Activated CD8-positive, alpha-beta T cell treated with anti-CD3 and anti-CD28 coated beads, Interleukin-2, amount 10 ng/mL, durations not matched to agents 7 days and 5 days (primary cell): Measurements from ENCODE around the gene NOL4L. TPM values are rescaled to one million over a fixed set of nuclear protein-coding genes. Genes with fewer than 3 reads are reported as not detected.
A peak's percentile ranks its signal among the peaks of the same experiment; 100 is the strongest.

Experiments
- ATAC-seq: fragments of 150-1000 bp; cut with Tn5 transposase; one replicate; pipeline ENCODE4 v1.10.0; 2021; ENCODE audit warnings: moderate library complexity
- CTCF ChIA-PET: fragments of 350-600 bp; sonication (Branson Sonifier 250); formaldehyde crosslinking; loops from one replicate; lab custom pipeline; 2021; ENCODE audit warnings: antibody characterized with exemption; lab: Charles Lee
- POLR2A ChIA-PET: fragments of 350-600 bp; sonication (Branson Sonifier 250); formaldehyde crosslinking; loops from one replicate; lab custom pipeline; 2021; ENCODE audit warnings: antibody characterized with exemption; lab: Charles Lee
- DNase-seq: peaks from one replicate; pipeline ENCODE4 v3.0.0-alpha.2; 2020
- H3K27ac Mint-ChIP-seq: one replicate; pipeline ENCODE4 v1.8.0; 2021; ENCODE audit warnings: mild to moderate bottlenecking, mixed read lengths
- H3K27me3 Mint-ChIP-seq: one replicate; pipeline ENCODE4 v1.8.0; 2021; ENCODE audit warnings: low read depth, mixed read lengths
- H3K36me3 Mint-ChIP-seq: one replicate; pipeline ENCODE4 v1.8.0; 2021; ENCODE audit warnings: low read depth, mixed read lengths
- H3K4me1 Mint-ChIP-seq: one replicate; pipeline ENCODE4 v1.8.0; 2021; ENCODE audit warnings: low read depth, mixed read lengths
- H3K4me3 Mint-ChIP-seq: one replicate; pipeline ENCODE4 v1.8.0; 2021; ENCODE audit warnings: mild to moderate bottlenecking, mixed read lengths
- H3K9me3 Mint-ChIP-seq: one replicate; pipeline ENCODE4 v1.8.0; 2022; ENCODE audit warnings: mixed read lengths; ENCODE audit not compliant: insufficient read depth
- total RNA-seq, 2 experiments: library from RNA; stranded (reverse); gene quantifications; one replicate each; pipeline ENCODE4 v1.2.3, GENCODE V29; 2021

Gene NOL4L
- total RNA-seq, 2 experiments from 2014 or later = 22.2 to 24.5 TPM

- ATAC-seq (no peak), DNase-seq (no peak)
- Mint-ChIP-seq H3K4me1 (peaks cover 26% of the 10 kb centered on the region), H3K4me3 (no peak overlapping the region), H3K27ac (no peak overlapping the region), H3K27me3 (no peaks in the 10 kb centered on the region), H3K9me3 (no peaks in the 10 kb centered on the region), H3K36me3 (peaks cover 43% of the 10 kb centered on the region)
- POLR2A ChIA-PET = no interaction called here
- CTCF ChIA-PET = interaction anchor here (1.7 kb wide), 1 partner anchor 42 kb away, joined by 5 read pairs; no protein-coding TSS in a partner anchor
Measured at GRCh38 chr20:32442630-32443373, 142.3 kb downstream of the NOL4L start.

- CTCF ChIA-PET = no interaction called here
- ATAC-seq = no peak
- no peaks in the 10 kb centered on the region for H3K9me3 Mint-ChIP-seq
- peaks cover 26% of the 10 kb centered on the region for H3K4me1 Mint-ChIP-seq
- H3K27me3 Mint-ChIP-seq = no peaks in the 10 kb centered on the region
- H3K36me3 Mint-ChIP-seq = peaks cover 41% of the 10 kb centered on the region
- POLR2A ChIA-PET = no interaction called here
- DNase-seq = no peak
- H3K27ac Mint-ChIP-seq = no peak overlapping the region
- H3K4me3 Mint-ChIP-seq = no peak overlapping the region
Measured at GRCh38 chr20:32441638-32442037, 143.5 kb downstream of the NOL4L start.

DNA sequence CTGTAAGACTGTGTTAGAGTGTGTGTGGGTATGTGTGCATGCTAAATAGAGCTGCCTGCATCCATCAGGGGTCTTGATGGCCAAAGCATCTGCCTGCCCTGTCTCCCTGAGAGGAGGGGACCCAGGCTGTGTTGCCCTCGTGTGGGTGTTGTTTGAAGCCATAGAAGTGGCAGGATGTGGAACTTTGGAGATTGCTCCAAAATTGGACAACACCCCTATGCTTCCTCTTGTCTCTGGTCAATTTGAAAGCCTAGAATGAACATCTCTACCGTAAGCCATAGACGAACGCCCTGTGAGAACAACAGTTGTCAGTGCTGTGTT, 144.4 kb downstream of the NOL4L start:
- ATAC-seq = no peak
- CTCF ChIA-PET = no interaction called here
- Mint-ChIP-seq H3K4me1 (peaks cover 26% of the 10 kb centered on the region), H3K27ac (peak overlapping the region; percentile 23), H3K36me3 (peaks cover 47% of the 10 kb centered on the region), H3K27me3 (no peaks in the 10 kb centered on the region), H3K9me3 (no peaks in the 10 kb centered on the region), H3K4me3 (no peak overlapping the region)
- no peak for DNase-seq
- POLR2A ChIA-PET = no interaction called here

- Mint-ChIP-seq H3K4me1 (peaks cover 22% of the 10 kb centered on the region), H3K4me3 (no peak overlapping the region), H3K27ac (no peak overlapping the region), H3K36me3 (peaks cover 48% of the 10 kb centered on the region), H3K27me3 (no peaks in the 10 kb centered on the region), H3K9me3 (no peaks in the 10 kb centered on the region)
- CTCF ChIA-PET = interaction anchor here (1.0 to 1.1 kb wide), 2 partner anchors 9 to 212 kb away, joined by 3 to 4 read pairs; no protein-coding TSS in a partner anchor
- ATAC-seq = no peak
- POLR2A ChIA-PET = no interaction called here
- no peak for DNase-seq
Measured at GRCh38 chr20:32440069-32440757, 144.9 kb downstream of the NOL4L start.

- Mint-ChIP-seq H3K36me3 (peaks cover 54% of the 10 kb centered on the region), H3K4me3 (no peak overlapping the region), H3K27me3 (no peaks in the 10 kb centered on the region), H3K27ac (peak overlapping the region; percentile 39), H3K9me3 (no peaks in the 10 kb centered on the region), H3K4me1 (peaks cover 22% of the 10 kb centered on the region)
- peak; percentile 35 for DNase-seq
- peak; percentile 42 for ATAC-seq
- ChIA-PET CTCF (interaction anchor here (0.7 to 1.1 kb wide), 4 partner anchors 10 to 213 kb away, joined by 3 to 4 read pairs (median 3); no protein-coding TSS in a partner anchor), POLR2A (no interaction called here)
Measured at GRCh38 chr20:32439132-32439829, 145.9 kb downstream of the NOL4L start.

- peaks cover 60% of the 10 kb centered on the region for H3K36me3 Mint-ChIP-seq
Measured at GRCh38 chr20:32438331-32438858, 146.7 kb downstream of the NOL4L start.

DNA sequence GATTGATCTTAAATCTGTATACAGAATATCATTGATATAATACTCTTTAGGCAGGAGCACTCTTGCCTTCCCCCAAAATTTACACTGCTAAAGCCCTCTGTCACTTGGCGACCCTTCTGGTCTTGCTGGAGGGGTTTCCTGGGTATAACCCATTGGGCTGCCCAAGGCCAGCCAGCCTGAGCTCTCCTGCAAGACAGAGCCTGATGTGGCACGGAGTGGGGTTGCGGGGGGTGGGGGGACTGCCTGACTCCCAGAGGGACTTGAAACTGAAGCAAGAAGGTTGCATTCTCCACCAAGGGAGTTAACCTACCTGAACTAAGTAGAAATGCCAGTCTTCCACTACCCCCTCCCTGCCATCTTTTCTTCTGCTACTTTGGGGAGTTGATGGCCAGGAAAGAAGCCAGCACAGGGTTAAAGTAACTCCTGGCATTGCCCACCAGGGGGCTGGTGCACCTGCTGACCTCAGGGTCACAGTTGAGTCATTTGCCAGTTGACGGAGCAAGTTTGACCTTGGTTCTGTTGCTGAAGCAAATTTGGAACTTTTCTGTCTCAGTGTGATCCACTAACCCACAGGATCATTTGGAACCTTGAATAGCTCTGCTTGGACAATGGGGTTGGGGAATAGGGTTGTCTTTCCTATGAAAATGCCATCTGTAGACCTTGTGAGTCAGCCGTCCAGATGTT, 147.6 kb downstream of the NOL4L start:
- POLR2A ChIA-PET = interaction anchor here (0.6 to 1.0 kb wide), 4 partner anchors 11 to 74 kb away, joined by 3 to 4 read pairs (median 3); no protein-coding TSS in a partner anchor
- Mint-ChIP-seq H3K36me3 (peaks cover 69% of the 10 kb centered on the region), H3K27ac (no peak overlapping the region), H3K4me1 (peaks cover 17% of the 10 kb centered on the region), H3K4me3 (no peak overlapping the region), H3K9me3 (no peaks in the 10 kb centered on the region), H3K27me3 (no peaks in the 10 kb centered on the region)
- DNase-seq (no peak), ATAC-seq (no peak)
- CTCF ChIA-PET = no interaction called here

More at GRCh38 chr20:32438331-32438858, 146.7 kb downstream of the NOL4L start:
- ATAC-seq = no peak
- peaks cover 17% of the 10 kb centered on the region for H3K4me1 Mint-ChIP-seq
- no peak overlapping the region for H3K4me3 Mint-ChIP-seq
- CTCF ChIA-PET = no interaction called here
- no peak overlapping the region for H3K27ac Mint-ChIP-seq
- H3K27me3 Mint-ChIP-seq = no peaks in the 10 kb centered on the region
- no peak for DNase-seq
- no peaks in the 10 kb centered on the region for H3K9me3 Mint-ChIP-seq
- POLR2A ChIA-PET = interaction anchor here (1.0 kb wide), 1 partner anchor 11 kb away, joined by 3 read pairs; no protein-coding TSS in a partner anchor

DNA sequence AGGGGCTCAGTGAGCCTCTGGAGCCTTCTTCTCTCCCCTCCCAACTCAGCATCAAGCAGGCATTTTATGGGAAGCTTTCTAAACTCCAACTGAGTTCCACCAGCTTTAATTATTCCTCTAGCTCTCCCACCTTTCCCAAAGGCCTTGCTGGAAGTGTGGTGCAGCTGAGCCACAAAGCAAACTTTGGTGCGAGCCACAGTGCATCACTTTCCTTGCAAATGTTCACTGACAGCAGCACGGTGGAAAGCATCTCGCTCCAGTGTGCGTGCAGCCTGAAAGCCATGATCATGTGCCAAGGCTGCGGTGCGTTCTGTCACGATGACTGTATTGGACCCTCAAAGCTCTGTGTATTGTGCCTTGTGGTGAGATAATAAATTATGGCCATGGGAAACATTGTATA, 148.2 kb downstream of the NOL4L start:
- H3K9me3 Mint-ChIP-seq = no peaks in the 10 kb centered on the region
- H3K4me1 Mint-ChIP-seq = peaks cover 17% of the 10 kb centered on the region
- POLR2A ChIA-PET = interaction anchor here (0.6 kb wide), 3 partner anchors 13 to 74 kb away, joined by 3 to 4 read pairs (median 3); no protein-coding TSS in a partner anchor
- no peak overlapping the region for H3K27ac Mint-ChIP-seq
- no peak for DNase-seq
- peaks cover 71% of the 10 kb centered on the region for H3K36me3 Mint-ChIP-seq
- H3K4me3 Mint-ChIP-seq = no peak overlapping the region
- H3K27me3 Mint-ChIP-seq = no peaks in the 10 kb centered on the region
- ATAC-seq = no peak
- CTCF ChIA-PET = interaction anchor here (0.8 kb wide), 1 partner anchor 12 kb away, joined by 3 read pairs; no protein-coding TSS in a partner anchor

DNA sequence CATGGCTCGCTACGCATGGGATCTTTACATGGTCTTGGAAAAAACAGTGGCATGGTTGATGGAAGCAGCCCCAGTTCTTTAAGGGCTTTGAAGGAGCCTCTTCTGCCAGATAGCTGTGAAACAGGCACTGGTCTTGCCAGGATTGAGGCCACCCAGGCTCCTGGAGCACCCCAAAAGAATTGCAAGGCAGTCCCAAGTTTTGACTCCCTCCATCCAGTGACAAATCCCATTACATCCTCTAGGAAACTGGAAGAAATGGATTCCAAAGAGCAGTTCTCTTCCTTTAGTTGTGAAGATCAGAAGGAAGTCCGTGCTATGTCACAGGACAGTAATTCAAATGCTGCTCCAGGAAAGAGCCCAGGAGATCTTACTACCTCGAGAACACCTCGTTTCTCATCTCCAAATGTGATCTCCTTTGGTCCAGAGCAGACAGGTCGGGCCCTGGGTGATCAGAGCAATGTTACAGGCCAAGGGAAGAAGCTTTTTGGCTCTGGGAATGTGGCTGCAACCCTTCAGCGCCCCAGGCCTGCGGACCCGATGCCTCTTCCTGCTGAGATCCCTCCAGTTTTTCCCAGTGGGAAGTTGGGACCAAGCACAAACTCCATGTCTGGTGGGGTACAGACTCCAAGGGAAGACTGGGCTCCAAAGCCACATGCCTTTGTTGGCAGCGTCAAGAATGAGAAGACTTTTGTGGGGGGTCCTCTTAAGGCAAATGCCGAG, 148.8 kb downstream of the NOL4L start:
- no peak for ATAC-seq

GRCh38 chr20:32435449-32436107, 149.6 kb downstream of the NOL4L start:
- POLR2A ChIA-PET = no interaction called here
- no peaks in the 10 kb centered on the region for H3K27me3 Mint-ChIP-seq
- no peak overlapping the region for H3K27ac Mint-ChIP-seq
- H3K4me1 Mint-ChIP-seq = peaks cover 17% of the 10 kb centered on the region
- ATAC-seq (no peak), DNase-seq (peak; percentile 3)
- no peaks in the 10 kb centered on the region for H3K9me3 Mint-ChIP-seq
- CTCF ChIA-PET = no interaction called here
- peaks cover 71% of the 10 kb centered on the region for H3K36me3 Mint-ChIP-seq
- no peak overlapping the region for H3K4me3 Mint-ChIP-seq

More for the DNA sequence above, 148.8 kb downstream of the NOL4L start:
- Mint-ChIP-seq H3K4me3 (no peak overlapping the region), H3K36me3 (peaks cover 71% of the 10 kb centered on the region), H3K27me3 (no peaks in the 10 kb centered on the region), H3K9me3 (no peaks in the 10 kb centered on the region), H3K4me1 (peaks cover 17% of the 10 kb centered on the region), H3K27ac (no peak overlapping the region)
- ChIA-PET CTCF (interaction anchor here (0.8 kb wide), 1 partner anchor 11 kb away, joined by 3 read pairs; no protein-coding TSS in a partner anchor), POLR2A (interaction anchor here (0.6 kb wide), 2 partner anchors 14 to 73 kb away, joined by 3 read pairs; no protein-coding TSS in a partner anchor)
- no peak for DNase-seq
